Naive thymus-derived CD8-positive, alpha-beta T cell (primary cell): ENCODE data around the gene HSDL2. TPM values are rescaled to one million over a fixed set of nuclear protein-coding genes. Genes with fewer than 3 reads are reported as not detected.
"Not testable (repeated sequence)": the region's sequence is repeated elsewhere in the genome, so short reads cannot be mapped to it uniquely, and the experiment has no call there.

Experiments used
- ATAC-seq, 2 donors: fragments of 150-1000 bp; cut with Tn5 transposase in 1 of 2; sonication (Bioruptor Pico), chemical (Tn5 transposase) in 1 of 2; 1 replicate in 1 of 2; 2 replicates in 1 of 2; pipeline ENCODE4 v1.10.0; 2021; ENCODE audit warnings: mild to moderate bottlenecking in 2 of 2, moderate library complexity in 2 of 2
- POLR2A ChIA-PET: fragments of 350-600 bp; sonication (Branson Sonifier 250); formaldehyde crosslinking; loops from one replicate; lab custom pipeline; 2021; ENCODE audit warnings: antibody characterized with exemption; lab: Charles Lee
- DNase-seq, 10 donors: peaks; one replicate each; pipeline versions ENCODE4 v3.0.0 to v3.0.0-alpha.2; 2020 to 2022
- H3K27ac Mint-ChIP-seq, 10 donors: one replicate each; pipeline ENCODE4 v1.8.0; 2020 to 2022; ENCODE audit warnings: mild to moderate bottlenecking in 10 of 10, mixed read lengths in 10 of 10, moderate library complexity in 4 of 10, inconsistent platforms in 1 of 10
- H3K27me3 Mint-ChIP-seq, 5 donors: one replicate each; pipeline ENCODE4 v1.8.0; 2021 to 2022; ENCODE audit warnings: mixed read lengths in 5 of 5
- H3K36me3 Mint-ChIP-seq, 3 donors: one replicate each; pipeline ENCODE4 v1.8.0; 2020 to 2022; ENCODE audit warnings: mixed read lengths in 3 of 3, mild to moderate bottlenecking in 2 of 3, inconsistent platforms in 1 of 3
- H3K4me1 Mint-ChIP-seq, 4 donors: one replicate each; pipeline ENCODE4 v1.8.0; 2021 to 2022; ENCODE audit warnings: mixed read lengths in 4 of 4
- H3K4me3 Mint-ChIP-seq, 10 donors: one replicate each; pipeline ENCODE4 v1.8.0; 2020 to 2022; ENCODE audit warnings: mild to moderate bottlenecking in 10 of 10, mixed read lengths in 10 of 10, moderate library complexity in 6 of 10, inconsistent platforms in 1 of 10
- H3K9me3 Mint-ChIP-seq, 9 donors: one replicate each; pipeline ENCODE4 v1.8.0; 2020 to 2022; ENCODE audit warnings: mixed read lengths in 9 of 9, mild to moderate bottlenecking in 3 of 9, inconsistent platforms in 1 of 9, moderate library complexity in 1 of 9
- polyA plus RNA-seq, 3 donors: library from polyadenylated mRNA; unstranded; fragments of 300-500 nt; fragmentation: Illumina TruSeq; gene quantifications; one replicate each; pipeline ENCODE4 v1.2.3, GENCODE V29; 2021
- total RNA-seq, 8 experiments: library from RNA in 2 of 8; stranded (reverse) in 2 of 8; gene quantifications; one replicate each; pipeline ENCODE4 v1.2.3 and lab custom pipeline; 2021 to 2026

HSDL2 gene
- total and polyA plus RNA-seq, 5 experiments from 2014 or later: 13.2 to 25.0 (median 17.2) TPM

- Mint-ChIP-seq H3K36me3 (peaks cover 0 to 2% (median 0%) of the 10 kb centered on the region in 3 donors), H3K4me3 (no peak overlapping the region), H3K27me3 (no peaks in the 10 kb centered on the region), H3K4me1 (peaks cover 0 to 6% (median under 1%) of the 10 kb centered on the region in 4 donors), H3K9me3 (no peaks in the 10 kb centered on the region), H3K27ac (no peak overlapping the region)
- no peak for ATAC-seq
- DNase-seq: no peak
- POLR2A ChIA-PET: interaction anchor here (0.6 kb wide), 1 partner anchor 20 kb away, joined by 3 read pairs; no protein-coding TSS in a partner anchor
Observed at GRCh38 chr9:112508377-112508776, 128.5 kb downstream of the HSDL2 start.

DNA sequence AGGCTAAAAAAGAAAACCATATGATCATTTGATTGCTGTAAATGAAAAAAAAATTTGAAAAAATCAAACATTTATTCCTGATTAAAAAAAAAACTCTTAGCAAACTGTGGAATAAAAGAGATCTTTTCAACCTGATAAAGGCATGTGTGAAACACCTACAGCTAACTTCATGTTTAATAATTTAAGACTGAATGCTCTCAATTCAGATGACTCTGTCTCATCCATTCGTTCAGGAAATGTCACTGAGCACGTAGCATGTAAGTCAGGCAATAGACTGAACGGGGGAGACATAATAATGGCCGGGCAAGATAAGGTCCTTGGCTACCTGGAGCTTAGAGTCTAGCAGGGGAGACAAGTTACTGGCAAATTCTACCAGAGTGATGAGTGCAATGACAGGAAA is 132.5 kb downstream of the HSDL2 start:
- H3K4me3 Mint-ChIP-seq, H3K27ac Mint-ChIP-seq, H3K36me3 Mint-ChIP-seq, DNase-seq, H3K27me3 Mint-ChIP-seq, ATAC-seq, H3K4me1 Mint-ChIP-seq, H3K9me3 Mint-ChIP-seq, POLR2A ChIA-PET: not testable (repeated sequence)

- H3K4me3 Mint-ChIP-seq: no peak overlapping the region
- ATAC-seq (no peak), DNase-seq (no peak)
- no peaks in the 10 kb centered on the region for H3K9me3 Mint-ChIP-seq
- no peak overlapping the region for H3K27ac Mint-ChIP-seq
- POLR2A ChIA-PET: no interaction called here
- no peaks in the 10 kb centered on the region for H3K36me3 Mint-ChIP-seq
- no peaks in the 10 kb centered on the region for H3K27me3 Mint-ChIP-seq
- peaks cover 0 to 5% (median 0%) of the 10 kb centered on the region in 4 donors for H3K4me1 Mint-ChIP-seq
Observed at GRCh38 chr9:112516769-112517168, 136.9 kb downstream of the HSDL2 start.

DNA sequence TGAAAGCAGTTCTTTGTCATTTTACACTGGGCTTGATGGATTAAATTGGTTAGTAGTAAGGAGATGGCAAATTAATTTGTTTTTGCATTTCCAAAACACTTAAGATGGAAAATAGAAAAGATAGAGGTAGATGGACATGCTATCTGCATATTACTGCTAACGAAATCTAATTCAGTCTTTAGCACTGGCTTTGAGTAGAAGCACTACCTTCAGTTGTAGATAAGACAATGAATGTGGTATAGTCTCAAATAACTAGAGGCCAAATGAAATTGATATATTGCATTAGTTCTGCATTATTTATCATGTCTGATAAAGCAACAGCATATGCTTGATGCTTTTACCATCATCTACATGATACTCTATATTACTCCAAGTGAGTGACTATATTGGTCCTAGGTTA is 140.2 kb downstream of the HSDL2 start:
- Mint-ChIP-seq H3K27ac (no peak overlapping the region), H3K36me3 (peaks cover 0 to 2% (median 0%) of the 10 kb centered on the region in 3 donors), H3K27me3 (no peaks in the 10 kb centered on the region), H3K9me3 (no peaks in the 10 kb centered on the region), H3K4me1 (peaks cover 0 to 8% (median 4%) of the 10 kb centered on the region in 4 donors), H3K4me3 (no peak overlapping the region)
- DNase-seq (no peak), ATAC-seq (no peak)
- POLR2A ChIA-PET: no interaction called here

- Mint-ChIP-seq H3K27ac (no peak overlapping the region), H3K36me3 (peaks cover 0 to 2% (median 0%) of the 10 kb centered on the region in 3 donors), H3K4me1 (peaks cover 0 to 8% (median 4%) of the 10 kb centered on the region in 4 donors), H3K27me3 (no peaks in the 10 kb centered on the region), H3K4me3 (no peak overlapping the region), H3K9me3 (no peaks in the 10 kb centered on the region)
- no peak for ATAC-seq
- POLR2A ChIA-PET: no interaction called here
- no peak for DNase-seq
Observed at GRCh38 chr9:112520656-112521055, 140.7 kb downstream of the HSDL2 start.

Other genes with a start within 250 kb of the HSDL2 start
- gene SUSD1, start 204.8 kb upstream of the HSDL2 start, total RNA-seq: 1 to 10 TPM; 2.5 to 2.6 TPM
- 10 to 100 TPM in 1 of 3 donors, 1 to 10 TPM in 2; 4.1 to 12.4 (median 4.7) TPM for gene SUSD1, start 204.8 kb upstream of the HSDL2 start, polyA plus RNA-seq
- gene PTBP3, start 46.5 kb upstream of the HSDL2 start, total RNA-seq: 100 to 1,000 TPM; 120 to 123 TPM
- gene PTBP3, start 46.5 kb upstream of the HSDL2 start, polyA plus RNA-seq: 10 to 100 TPM; 32.1 to 51.0 (median 35.9) TPM
- gene KIAA1958, start 106.7 kb downstream of the HSDL2 start, total RNA-seq: 10 to 100 TPM; 11.5 to 11.8 TPM
- gene KIAA1958, start 106.7 kb downstream of the HSDL2 start, polyA plus RNA-seq: 1 to 10 TPM; 2.6 to 4.3 (median 3.7) TPM